Astrocyte (in vitro differentiated cells and primary cell): ENCODE results near the gene ZNF276. TPM values are rescaled to one million over a fixed set of nuclear protein-coding genes. Genes with fewer than 3 reads are reported as not detected.

Experiments used
- DNase-seq: peaks from one replicate; pipeline ENCODE4 v3.0.0-alpha.2; 2010; ENCODE audit warnings: low read depth
- FAIRE-seq: peaks from 2 replicates; lab custom pipeline; 2011; peaks lifted over from hg19 to GRCh38; lab: Jason Lieb, UNC
- H2AFZ ChIP-seq: 2 replicates; pipeline ENCODE4 v1.6.0; 2012; ENCODE audit warnings: low read depth, low read length, inconsistent platforms
- H3K27ac ChIP-seq: 2 replicates; pipeline ENCODE4 v1.5.1; 2011; ENCODE audit warnings: low read depth, low read length, inconsistent platforms
- H3K27me3 ChIP-seq: 2 replicates; pipeline ENCODE4 v1.6.0; 2011; ENCODE audit warnings: low read length, inconsistent platforms; ENCODE audit not compliant: insufficient read depth
- H3K36me3 ChIP-seq: 2 replicates; pipeline ENCODE4 v1.5.1; 2011; ENCODE audit warnings: low read length, inconsistent platforms; ENCODE audit not compliant: insufficient read depth
- H3K4me1 ChIP-seq: 2 replicates; pipeline ENCODE4 v1.5.1; 2011; ENCODE audit warnings: low read length, inconsistent platforms; ENCODE audit not compliant: insufficient read depth
- H3K4me2 ChIP-seq: 2 replicates; pipeline ENCODE4 v1.6.0; 2012; ENCODE audit warnings: low read length, inconsistent platforms
- H3K4me3 ChIP-seq: 2 replicates; pipeline ENCODE4 v1.5.1; 2011; ENCODE audit warnings: low read depth, mild to moderate bottlenecking, low read length, inconsistent platforms; ENCODE audit not compliant: insufficient read depth
- H3K79me2 ChIP-seq: 2 replicates; pipeline ENCODE4 v1.6.0; 2012; ENCODE audit warnings: mild to moderate bottlenecking, low read length, inconsistent platforms; ENCODE audit not compliant: insufficient read depth
- H3K9ac ChIP-seq: 2 replicates; pipeline ENCODE4 v1.6.0; 2012; ENCODE audit warnings: mild to moderate bottlenecking, low read length, inconsistent platforms
- H3K9me3 ChIP-seq: 2 replicates; pipeline ENCODE4 v1.5.1; 2012; ENCODE audit warnings: low read depth, mild to moderate bottlenecking, low read length, inconsistent platforms; ENCODE audit not compliant: insufficient read depth
- H4K20me1 ChIP-seq: 2 replicates; pipeline ENCODE4 v1.6.0; 2012; ENCODE audit warnings: low read length, inconsistent platforms; ENCODE audit not compliant: insufficient read depth
- H3K27ac Mint-ChIP-seq: one replicate; pipeline ENCODE4 v1.8.0; 2021; ENCODE audit warnings: mild to moderate bottlenecking, mixed read lengths; ENCODE audit not compliant: unreplicated experiment
- H3K27me3 Mint-ChIP-seq: one replicate; pipeline ENCODE4 v1.8.0; 2021; ENCODE audit warnings: low read depth, mixed read lengths; ENCODE audit not compliant: unreplicated experiment
- H3K36me3 Mint-ChIP-seq: one replicate; pipeline ENCODE4 v1.8.0; 2021; ENCODE audit warnings: low read depth, mixed read lengths; ENCODE audit not compliant: unreplicated experiment
- H3K4me1 Mint-ChIP-seq: one replicate; pipeline ENCODE4 v1.8.0; 2021; ENCODE audit warnings: low read depth, mixed read lengths; ENCODE audit not compliant: unreplicated experiment
- H3K4me3 Mint-ChIP-seq: one replicate; pipeline ENCODE4 v1.8.0; 2021; ENCODE audit warnings: mild to moderate bottlenecking, moderate library complexity, mixed read lengths; ENCODE audit not compliant: unreplicated experiment
- H3K9me3 Mint-ChIP-seq: one replicate; pipeline ENCODE4 v1.8.0; 2021; ENCODE audit warnings: mild to moderate bottlenecking, mixed read lengths; ENCODE audit not compliant: unreplicated experiment
- EZH2 ChIP-seq: IDR thresholded peaks from 2 replicates; pipeline ENCODE4 v1.6.1; 2012; ENCODE audit warnings: mild to moderate bottlenecking, low read length, inconsistent platforms; ENCODE audit not compliant: insufficient read depth
- total RNA-seq: library from RNA; stranded (reverse); gene quantifications from 2 replicates; pipeline ENCODE4 v1.2.1, GENCODE V29; 2021
- TF ChIP-seq, protein P1 (sequence below): IDR thresholded peaks from 2 replicates; pipeline ENCODE4 v1.5.1; 2011; ENCODE audit warnings: low read depth, mild to moderate bottlenecking, inconsistent platforms, low read length, moderate library complexity; ENCODE audit not compliant: insufficient read depth

Gene ZNF276
- total RNA-seq, 1 donor from 2014 or later = 21.6 TPM

DNA sequence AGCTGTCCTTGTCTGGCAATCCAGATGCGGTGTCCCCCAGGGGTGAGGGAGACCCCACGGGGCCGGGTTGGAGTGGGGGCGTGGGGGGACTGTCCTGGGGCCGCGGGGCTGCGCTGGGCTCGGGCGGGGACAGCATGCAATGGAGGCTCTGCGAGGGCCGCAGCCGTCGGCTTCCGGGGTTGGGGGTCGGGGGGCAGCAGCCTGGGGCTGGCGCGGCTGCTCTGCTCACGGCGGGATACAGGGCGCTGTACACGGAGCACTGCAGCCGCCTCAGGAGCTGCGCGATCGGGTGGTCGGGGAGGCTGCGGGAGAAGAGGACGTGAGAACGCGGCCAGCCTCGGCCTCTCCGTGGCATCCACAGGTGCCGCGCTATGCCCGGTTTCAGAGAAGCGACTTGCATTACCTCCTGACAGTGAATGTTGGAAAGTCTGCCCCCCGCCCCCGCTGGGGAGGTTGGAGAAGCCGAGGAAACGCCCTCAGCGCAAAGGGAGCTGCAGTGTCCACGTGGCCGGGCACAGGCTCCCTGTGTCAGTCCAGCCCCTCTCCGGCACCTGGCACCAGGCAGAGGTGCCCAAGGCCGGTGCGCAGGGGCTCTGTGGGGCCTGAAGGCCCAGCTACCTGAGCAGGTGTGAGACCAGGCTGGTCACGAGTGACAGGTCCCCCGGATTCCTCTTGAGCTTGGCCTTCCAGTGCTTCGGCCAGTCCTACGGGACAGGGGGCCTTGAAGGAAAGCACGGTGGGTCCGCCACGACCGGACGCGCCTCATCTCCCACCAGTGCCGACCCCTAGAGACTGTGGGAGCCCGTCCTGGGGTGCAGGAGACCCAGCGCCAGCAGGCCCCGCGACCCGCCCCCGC is 10.4 kb upstream of the ZNF276 start:
- FAIRE-seq (no peak), DNase-seq (no peak)
- H3K9ac ChIP-seq = no peak overlapping the region
- no peak overlapping the region for H3K4me3 ChIP-seq
- Mint-ChIP-seq H3K9me3 (no peaks in the 10 kb centered on the region), H3K4me1 (peaks cover 2% of the 10 kb centered on the region), H3K4me3 (peak overlapping the region; percentile 27), H3K36me3 (no peaks in the 10 kb centered on the region), H3K27me3 (no peaks in the 10 kb centered on the region), H3K27ac (no peak overlapping the region)
- peaks cover 3% of the 10 kb centered on the region for H3K4me1 ChIP-seq
- H3K79me2 ChIP-seq = peaks cover 2% of the 10 kb centered on the region
- no peaks in the 10 kb centered on the region for H3K9me3 ChIP-seq
- H4K20me1 ChIP-seq = no peaks in the 10 kb centered on the region
- no peak overlapping the region for H3K27ac ChIP-seq
- H2AFZ ChIP-seq = no peak overlapping the region
- no peak overlapping the region for H3K4me2 ChIP-seq
- no peaks in the 10 kb centered on the region for H3K36me3 ChIP-seq
- no peaks in the 10 kb centered on the region for H3K27me3 ChIP-seq
- no peak for TF ChIP-seq EZH2
- TF ChIP-seq, protein P1, sequence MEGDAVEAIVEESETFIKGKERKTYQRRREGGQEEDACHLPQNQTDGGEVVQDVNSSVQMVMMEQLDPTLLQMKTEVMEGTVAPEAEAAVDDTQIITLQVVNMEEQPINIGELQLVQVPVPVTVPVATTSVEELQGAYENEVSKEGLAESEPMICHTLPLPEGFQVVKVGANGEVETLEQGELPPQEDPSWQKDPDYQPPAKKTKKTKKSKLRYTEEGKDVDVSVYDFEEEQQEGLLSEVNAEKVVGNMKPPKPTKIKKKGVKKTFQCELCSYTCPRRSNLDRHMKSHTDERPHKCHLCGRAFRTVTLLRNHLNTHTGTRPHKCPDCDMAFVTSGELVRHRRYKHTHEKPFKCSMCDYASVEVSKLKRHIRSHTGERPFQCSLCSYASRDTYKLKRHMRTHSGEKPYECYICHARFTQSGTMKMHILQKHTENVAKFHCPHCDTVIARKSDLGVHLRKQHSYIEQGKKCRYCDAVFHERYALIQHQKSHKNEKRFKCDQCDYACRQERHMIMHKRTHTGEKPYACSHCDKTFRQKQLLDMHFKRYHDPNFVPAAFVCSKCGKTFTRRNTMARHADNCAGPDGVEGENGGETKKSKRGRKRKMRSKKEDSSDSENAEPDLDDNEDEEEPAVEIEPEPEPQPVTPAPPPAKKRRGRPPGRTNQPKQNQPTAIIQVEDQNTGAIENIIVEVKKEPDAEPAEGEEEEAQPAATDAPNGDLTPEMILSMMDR = no peak

DNA sequence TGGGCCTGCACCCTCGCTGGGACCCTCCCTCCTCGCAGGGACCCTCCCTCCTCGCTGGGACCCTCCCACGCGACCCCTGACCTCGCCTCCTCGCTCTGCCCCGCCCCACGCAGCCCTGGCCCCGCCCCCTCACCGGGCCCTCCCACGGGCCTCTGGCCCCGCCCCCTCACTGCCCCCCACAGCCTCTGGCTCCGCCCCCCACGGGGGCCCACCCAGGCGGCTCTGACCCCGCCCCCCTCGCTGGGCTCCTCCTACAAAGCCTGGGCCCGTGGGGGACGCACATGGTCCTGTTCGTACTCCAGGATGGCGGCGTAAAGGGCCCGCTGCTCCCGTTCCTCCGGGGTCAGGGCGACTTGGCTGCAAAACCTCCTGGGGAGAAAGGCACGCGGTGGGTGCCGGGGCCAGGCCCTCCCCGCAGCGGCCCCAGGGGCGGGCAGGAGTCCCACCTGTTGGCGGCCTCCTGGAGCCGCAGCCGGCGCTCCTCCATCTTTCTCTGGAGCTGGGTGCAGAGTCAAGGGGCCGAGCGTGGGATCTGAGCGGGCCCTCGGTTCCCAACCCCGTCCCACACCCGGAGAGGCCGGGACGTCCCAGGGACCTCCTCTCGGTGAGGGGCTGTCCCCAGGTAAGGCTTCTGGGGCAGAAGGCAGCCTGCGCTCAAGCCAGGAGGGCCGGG is 9.6 kb upstream of the ZNF276 start:
- no peak overlapping the region for H3K27ac Mint-ChIP-seq
- no peaks in the 10 kb centered on the region for H3K27me3 ChIP-seq
- no peak for TF ChIP-seq EZH2
- TF ChIP-seq, protein P1 = no peak
- H3K79me2 ChIP-seq = peaks cover 2% of the 10 kb centered on the region
- no peaks in the 10 kb centered on the region for H3K9me3 Mint-ChIP-seq
- peak overlapping the region; percentile 79 for H3K4me3 Mint-ChIP-seq
- peak overlapping the region; percentile 76 for H3K9ac ChIP-seq
- peak overlapping the region; percentile 6 for H3K27ac ChIP-seq
- H3K4me1 ChIP-seq = peaks cover 3% of the 10 kb centered on the region
- H3K36me3 Mint-ChIP-seq = no peaks in the 10 kb centered on the region
- H3K4me2 ChIP-seq = peak overlapping the region; percentile 87
- H3K27me3 Mint-ChIP-seq = no peaks in the 10 kb centered on the region
- no peaks in the 10 kb centered on the region for H4K20me1 ChIP-seq
- FAIRE-seq (no peak), DNase-seq (no peak)
- H3K36me3 ChIP-seq = no peaks in the 10 kb centered on the region
- H3K4me1 Mint-ChIP-seq = peaks cover 2% of the 10 kb centered on the region
- no peaks in the 10 kb centered on the region for H3K9me3 ChIP-seq
- H2AFZ ChIP-seq = peak overlapping the region; percentile 62
- peak overlapping the region; percentile 60 for H3K4me3 ChIP-seq
